ENCODE measurements around the gene BPIFA1.

DNA sequence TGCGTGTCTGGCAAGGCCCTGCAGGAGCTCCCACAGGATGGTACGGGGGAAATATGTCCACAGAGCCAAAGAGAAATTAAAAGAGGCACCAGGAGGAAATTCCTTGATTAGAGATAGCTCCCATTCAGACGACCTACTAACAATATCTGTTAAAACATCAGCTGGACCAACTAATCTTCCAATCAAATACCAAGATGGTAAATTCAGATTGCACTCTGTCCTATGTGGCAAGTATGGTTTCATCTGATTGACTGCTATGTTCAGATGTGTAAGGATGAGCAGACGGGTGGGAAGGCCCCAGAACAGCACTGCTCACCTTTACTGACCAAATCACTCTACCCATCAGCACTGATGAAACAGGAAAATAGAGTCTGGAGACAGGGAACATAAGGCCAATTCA, 48.3 kb upstream of the BPIFA1 start:
- TF ChIP-seq POLR2A (IDR thresholded peaks at IDR 0.05) (no peak), EP300 (IDR thresholded peaks at IDR 0.05) (no peak)

All from ovary (tissue), 1 donor.